ENCODE measurements around the gene MICAL2. TPM values are rescaled to one million over a fixed set of nuclear protein-coding genes. Genes with fewer than 3 reads are reported as not detected.
A peak's percentile ranks its signal among the peaks of the same experiment; 100 is the strongest.

Gene MICAL2
- total RNA-seq, 4 donors from 2014 or later = 196 to 550 (median 237) TPM

DNA sequence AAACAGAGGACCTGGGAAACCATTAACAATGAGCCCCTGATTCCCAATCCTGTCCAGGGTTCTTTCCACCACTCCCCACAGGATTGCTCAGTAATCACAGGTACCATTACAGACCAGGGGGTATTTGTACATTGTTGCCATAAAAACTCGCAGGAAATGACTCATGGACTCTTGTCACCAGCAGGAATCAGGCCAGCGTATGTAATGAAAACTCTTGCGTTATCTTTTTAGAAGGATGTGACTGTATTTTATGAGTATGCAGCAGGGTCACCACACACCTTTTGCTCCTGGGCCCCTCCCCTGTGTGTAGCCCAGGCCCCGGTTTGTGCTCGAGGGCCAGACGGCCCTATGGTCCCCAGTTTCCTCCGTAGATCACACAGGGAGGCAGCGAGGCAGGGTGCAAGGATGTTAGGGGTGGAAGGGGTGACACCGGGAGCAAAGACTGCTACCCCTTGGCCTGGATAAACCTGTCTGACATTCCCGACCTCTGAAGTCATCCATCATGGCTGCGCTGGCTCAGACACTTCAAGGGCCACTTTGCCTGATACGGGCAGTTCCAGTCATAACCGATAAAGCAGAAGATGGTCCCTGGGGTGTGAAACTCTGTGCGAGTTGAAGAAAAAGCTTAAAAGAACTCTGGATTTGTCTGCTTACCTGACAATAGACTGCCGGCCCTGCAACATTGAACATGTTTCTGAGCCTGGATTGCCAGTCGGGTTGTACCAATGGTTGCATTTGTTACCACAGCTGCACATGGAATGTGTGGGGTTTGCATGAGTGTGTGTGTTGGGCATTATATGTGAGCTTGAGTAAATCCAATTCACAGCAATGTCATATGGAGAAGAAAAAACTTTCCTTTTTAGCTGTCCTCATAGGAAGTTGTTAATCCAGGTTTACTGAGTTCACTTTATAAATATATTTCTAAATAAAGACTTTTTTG lies 56.9 kb downstream of the MICAL2 start:
- Histone ChIP-seq H3K4me1 (peaks cover 10 to 84% (median 17%) of the 10 kb centered on the region in 3 donors), H3K9me3 (no peaks in the 10 kb centered on the region), H3K27me3 (no peaks in the 10 kb centered on the region), H3K27ac (peak overlapping the region in 3 of 4 donors; percentile 61 to 91 (median 90)), H3K36me3 (peaks cover 0 to 8% of the 10 kb centered on the region in 2 donors), H3K4me3 (no peak overlapping the region)
- WGBS, 2 donors (ENCODE audit: low coverage in 1 of 2) = 77 to 80% methylated on average over 1 to 11 of the region's 16 CpGs
- TF ChIP-seq POLR2A (IDR thresholded peaks at IDR 0.05) (no peak), POLR2AphosphoS5 (IDR thresholded peaks at IDR 0.05) (peak; percentile 59), EP300 (IDR thresholded peaks at IDR 0.05) (no peak)
- TF ChIP-seq, protein P1, sequence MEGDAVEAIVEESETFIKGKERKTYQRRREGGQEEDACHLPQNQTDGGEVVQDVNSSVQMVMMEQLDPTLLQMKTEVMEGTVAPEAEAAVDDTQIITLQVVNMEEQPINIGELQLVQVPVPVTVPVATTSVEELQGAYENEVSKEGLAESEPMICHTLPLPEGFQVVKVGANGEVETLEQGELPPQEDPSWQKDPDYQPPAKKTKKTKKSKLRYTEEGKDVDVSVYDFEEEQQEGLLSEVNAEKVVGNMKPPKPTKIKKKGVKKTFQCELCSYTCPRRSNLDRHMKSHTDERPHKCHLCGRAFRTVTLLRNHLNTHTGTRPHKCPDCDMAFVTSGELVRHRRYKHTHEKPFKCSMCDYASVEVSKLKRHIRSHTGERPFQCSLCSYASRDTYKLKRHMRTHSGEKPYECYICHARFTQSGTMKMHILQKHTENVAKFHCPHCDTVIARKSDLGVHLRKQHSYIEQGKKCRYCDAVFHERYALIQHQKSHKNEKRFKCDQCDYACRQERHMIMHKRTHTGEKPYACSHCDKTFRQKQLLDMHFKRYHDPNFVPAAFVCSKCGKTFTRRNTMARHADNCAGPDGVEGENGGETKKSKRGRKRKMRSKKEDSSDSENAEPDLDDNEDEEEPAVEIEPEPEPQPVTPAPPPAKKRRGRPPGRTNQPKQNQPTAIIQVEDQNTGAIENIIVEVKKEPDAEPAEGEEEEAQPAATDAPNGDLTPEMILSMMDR (IDR thresholded peaks at IDR 0.05) = no peak
- ATAC-seq = peak; percentile 34

DNA sequence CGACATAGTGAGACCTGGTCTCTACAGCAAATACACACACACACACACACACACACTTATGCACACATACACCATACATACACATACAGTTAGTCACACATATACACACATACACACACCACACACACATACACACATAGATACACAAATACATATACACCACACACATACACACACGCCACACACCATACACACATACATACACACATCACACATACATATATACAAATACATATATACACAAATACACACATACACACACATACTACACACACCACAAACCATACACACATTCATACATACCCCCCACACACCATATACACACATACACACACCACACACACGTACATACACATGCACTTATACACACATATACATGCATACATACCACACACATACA lies 57.7 kb downstream of the MICAL2 start:
- Histone ChIP-seq H3K4me3 (no peak overlapping the region), H3K36me3 (peaks cover 0 to under 1% of the 10 kb centered on the region in 2 donors), H3K27me3 (no peaks in the 10 kb centered on the region), H3K4me1 (peaks cover 8 to 84% (median 13%) of the 10 kb centered on the region in 3 donors), H3K9me3 (no peaks in the 10 kb centered on the region), H3K27ac (peak overlapping the region in 3 of 4 donors; percentile 61 to 91 (median 90))
- WGBS, 2 donors (ENCODE audit: low coverage in 1 of 2) = 86 to 97% methylated on average over 3 of the region's 3 CpGs
- no peak for ATAC-seq
- TF ChIP-seq POLR2A (IDR thresholded peaks at IDR 0.05) (no peak), POLR2AphosphoS5 (IDR thresholded peaks at IDR 0.05) (no peak), EP300 (IDR thresholded peaks at IDR 0.05) (no peak)
- TF ChIP-seq, protein P1 (IDR thresholded peaks at IDR 0.05) = no peak

DNA sequence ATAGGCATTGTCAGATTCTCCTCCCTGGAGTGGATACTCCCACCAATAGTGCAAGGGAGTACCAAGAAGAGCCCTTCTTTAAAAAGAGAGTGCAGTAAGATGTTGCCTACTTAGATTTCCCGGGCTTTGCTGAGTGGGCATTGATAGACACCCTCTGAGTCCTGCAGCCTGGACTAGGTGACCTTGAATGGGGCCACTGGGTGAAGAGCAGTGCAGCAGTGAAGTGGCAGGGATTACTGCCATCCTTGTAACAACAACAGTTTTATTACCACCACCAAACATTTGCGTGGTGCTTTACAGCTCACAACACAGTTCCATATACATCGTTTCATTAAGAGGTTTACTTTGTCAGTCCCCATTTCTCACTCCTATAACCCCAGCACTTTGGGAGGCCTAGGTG lies 59.4 kb downstream of the MICAL2 start:
- Histone ChIP-seq H3K4me1 (peaks cover 0 to 80% (median 9%) of the 10 kb centered on the region in 3 donors), H3K27ac (peak overlapping the region in 3 of 4 donors; percentile 61 to 67 (median 66)), H3K9me3 (no peaks in the 10 kb centered on the region), H3K36me3 (no peaks in the 10 kb centered on the region), H3K4me3 (no peak overlapping the region), H3K27me3 (no peaks in the 10 kb centered on the region)
- ATAC-seq = no peak
- TF ChIP-seq, protein P1 (IDR thresholded peaks at IDR 0.05) = no peak
- TF ChIP-seq POLR2A (IDR thresholded peaks at IDR 0.05) (no peak), POLR2AphosphoS5 (IDR thresholded peaks at IDR 0.05) (no peak), EP300 (IDR thresholded peaks at IDR 0.05) (no peak)
- WGBS, 2 donors (ENCODE audit: low coverage in 1 of 2) = 40 to 73% methylated on average over 3 of the region's 3 CpGs

DNA sequence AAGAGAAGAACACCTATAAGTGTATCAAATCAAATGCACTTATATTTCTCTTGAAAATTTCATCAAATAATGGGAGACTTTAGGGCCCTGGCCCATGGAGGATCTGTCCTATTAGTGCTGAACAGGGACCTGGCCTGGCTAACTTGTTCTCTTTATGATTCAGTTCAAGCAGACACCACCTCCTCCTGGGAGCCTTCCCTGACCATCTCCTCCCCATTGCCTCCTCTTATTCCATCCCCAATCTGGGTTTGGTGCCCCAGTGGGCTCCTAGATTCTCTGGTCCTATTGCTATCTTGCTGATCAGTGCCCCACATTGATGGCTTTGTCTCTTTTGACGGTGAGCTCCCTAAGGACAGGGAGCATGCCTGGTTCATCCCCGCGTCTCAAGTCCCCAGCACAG lies 60.1 kb downstream of the MICAL2 start:
- Histone ChIP-seq H3K27me3 (no peaks in the 10 kb centered on the region), H3K4me3 (no peak overlapping the region), H3K36me3 (no peaks in the 10 kb centered on the region), H3K27ac (peak overlapping the region; percentile 3 to 67 (median 64)), H3K9me3 (no peaks in the 10 kb centered on the region), H3K4me1 (peaks cover 0 to 75% (median 9%) of the 10 kb centered on the region in 3 donors)
- ATAC-seq = no peak
- TF ChIP-seq POLR2AphosphoS5 (IDR thresholded peaks at IDR 0.05) = no peak
- TF ChIP-seq POLR2A (IDR thresholded peaks at IDR 0.05) = no peak
- TF ChIP-seq EP300 (IDR thresholded peaks at IDR 0.05) = no peak
- 40% methylated on average over 3 of the region's 3 CpGs; no CpG with 5 or more reads in 1 of the 2 donors for WGBS, 2 donors (ENCODE audit: low coverage in 1 of 2)

DNA sequence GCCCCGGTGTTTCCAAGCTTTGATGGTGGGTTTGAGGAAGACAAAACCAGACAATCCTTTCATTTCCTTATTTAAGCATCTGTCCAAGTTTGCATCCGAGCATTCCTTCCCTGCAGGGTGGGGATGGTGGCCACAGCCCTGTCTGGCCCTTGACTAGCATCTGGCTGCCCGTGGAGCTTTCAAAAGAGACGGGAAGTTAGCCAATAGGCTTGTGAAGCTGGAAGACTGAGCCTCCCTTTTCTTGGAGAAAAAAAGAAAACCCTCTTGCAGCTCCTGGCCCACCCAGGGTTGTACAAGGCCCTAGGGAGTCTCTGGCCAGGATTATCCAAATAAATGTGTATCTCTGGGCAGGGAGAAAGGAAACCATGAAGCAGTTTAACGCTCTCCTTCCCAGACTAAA lies 60.6 kb downstream of the MICAL2 start:
- Histone ChIP-seq H3K9me3 (no peaks in the 10 kb centered on the region), H3K27ac (peak overlapping the region; percentile 3 to 67 (median 64)), H3K27me3 (no peaks in the 10 kb centered on the region), H3K4me3 (no peak overlapping the region), H3K4me1 (peaks cover 0 to 71% (median 9%) of the 10 kb centered on the region in 3 donors), H3K36me3 (no peaks in the 10 kb centered on the region)
- TF ChIP-seq, protein P1 (IDR thresholded peaks at IDR 0.05) = no peak
- TF ChIP-seq EP300 (IDR thresholded peaks at IDR 0.05) (no peak), POLR2AphosphoS5 (IDR thresholded peaks at IDR 0.05) (no peak), POLR2A (IDR thresholded peaks at IDR 0.05) (no peak)
- peak; percentile 83 for ATAC-seq
- WGBS, 2 donors (ENCODE audit: low coverage in 1 of 2) = 18 to 30% methylated on average over 2 to 3 of the region's 5 CpGs
